Breast epithelium (tissue), 4 donors: Measurements from ENCODE around the gene CEP128. TPM values are rescaled to one million over a fixed set of nuclear protein-coding genes. Genes with fewer than 3 reads are reported as not detected.

Experiments used
- DNase-seq, 2 donors: peaks; one replicate each; pipeline ENCODE4 v3.0.0-alpha.2; 2019; ENCODE audit warnings: low spot score in 2 of 2
- H3K27ac ChIP-seq, 2 donors: fragments of 200-600 bp; sonication (generic) in 1 of 2; one replicate each; pipeline ENCODE4 v1.5.1; 2016 to 2019; ENCODE audit warnings: mild to moderate bottlenecking in 1 of 2
- H3K27me3 ChIP-seq, 2 donors: fragments of 200-600 bp; sonication (generic) in 1 of 2; one replicate each; pipeline versions ENCODE4 v1.5.1 to v1.6.0; 2017 to 2019; ENCODE audit warnings: control low read depth in 1 of 2, mild to moderate bottlenecking in 1 of 2
- H3K36me3 ChIP-seq: fragments of 200-600 bp; one replicate; pipeline ENCODE4 v1.5.1; 2019
- H3K4me1 ChIP-seq, 2 donors: fragments of 200-600 bp; sonication (generic); one replicate each; pipeline ENCODE4 v1.5.1; 2016 to 2019; ENCODE audit warnings: control low read depth in 1 of 2
- H3K4me3 ChIP-seq, 3 donors: fragments of 200-600 bp; sonication (generic); 1 replicate in 2 of 3; 2 replicates in 1 of 3; pipeline ENCODE4 v1.5.1; 2016 to 2019; ENCODE audit warnings: mild to moderate bottlenecking in 3 of 3, moderate library complexity in 2 of 3
- H3K9me3 ChIP-seq, 2 donors: fragments of 200-600 bp; sonication (generic) in 1 of 2; one replicate each; pipeline ENCODE4 v1.5.1; 2016 to 2019; ENCODE audit warnings: control low read depth in 1 of 2
- POLR2A ChIP-seq: fragments of 450-650 bp; IDR thresholded peaks from one replicate; pipeline ENCODE4 v1.6.1; 2016; ENCODE audit warnings: antibody characterized with exemption, mild to moderate bottlenecking, moderate library complexity
- POLR2AphosphoS5 ChIP-seq, 3 donors: sonication (generic); formaldehyde crosslinking; IDR thresholded peaks; one replicate each; pipeline ENCODE4 v1.6.1; 2017; ENCODE audit warnings: antibody characterized with exemption in 3 of 3
- intact Hi-C: fragments of 100-400 bp; cut with DNase I; formaldehyde crosslinking; loops from one replicate; pipeline ENCODE4 v1.15.1; 2023; ENCODE audit warnings: low total_unique reads
- total RNA-seq, 3 donors: library from RNA; depleted of rRNA; stranded (reverse); fragments of >200 nt; gene quantifications; one replicate each; pipeline ENCODE4 v1.1.0, GENCODE V29; 2016
- TF ChIP-seq, protein P1 (sequence below), 3 donors: fragments of 450-650 bp; IDR thresholded peaks; one replicate each; pipeline ENCODE4 v1.5.1; 2016 to 2017; ENCODE audit warnings: antibody characterized with exemption in 3 of 3, mild to moderate bottlenecking in 3 of 3, moderate library complexity in 3 of 3

Gene CEP128
- total RNA-seq, 3 donors from 2014 or later, result 10.2 to 16.1 (median 11.0) TPM

DNA sequence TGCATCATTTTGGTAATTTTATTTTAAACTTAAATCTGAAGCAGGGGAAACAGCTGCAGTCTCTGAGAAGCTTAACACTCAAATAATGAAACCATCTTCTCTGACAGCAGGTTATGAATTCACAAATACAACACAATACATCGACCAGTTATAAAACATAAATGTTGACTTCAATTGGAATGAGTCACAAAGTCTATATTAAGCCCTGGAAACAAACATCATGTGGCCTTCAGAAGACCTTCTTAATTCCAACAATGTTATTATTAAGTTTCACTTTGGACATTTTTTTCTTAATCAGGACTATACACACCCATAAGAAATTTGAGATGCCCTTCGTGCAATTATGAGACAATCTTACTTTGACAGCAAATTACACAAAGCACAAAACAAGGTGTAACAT, 68.9 kb downstream of the CEP128 start:
- intact Hi-C loops, result no loop called here
- Histone ChIP-seq H3K27me3 (no peaks in the 10 kb centered on the region), H3K36me3 (no peaks in the 10 kb centered on the region), H3K4me1 (no peaks in the 10 kb centered on the region), H3K27ac (no peak overlapping the region), H3K9me3 (peaks cover 8 to 16% of the 10 kb centered on the region in 2 donors), H3K4me3 (no peak overlapping the region)
- TF ChIP-seq POLR2AphosphoS5 (IDR thresholded peaks at IDR 0.05), result no peak
- no peak for TF ChIP-seq POLR2A
- TF ChIP-seq, protein P1, sequence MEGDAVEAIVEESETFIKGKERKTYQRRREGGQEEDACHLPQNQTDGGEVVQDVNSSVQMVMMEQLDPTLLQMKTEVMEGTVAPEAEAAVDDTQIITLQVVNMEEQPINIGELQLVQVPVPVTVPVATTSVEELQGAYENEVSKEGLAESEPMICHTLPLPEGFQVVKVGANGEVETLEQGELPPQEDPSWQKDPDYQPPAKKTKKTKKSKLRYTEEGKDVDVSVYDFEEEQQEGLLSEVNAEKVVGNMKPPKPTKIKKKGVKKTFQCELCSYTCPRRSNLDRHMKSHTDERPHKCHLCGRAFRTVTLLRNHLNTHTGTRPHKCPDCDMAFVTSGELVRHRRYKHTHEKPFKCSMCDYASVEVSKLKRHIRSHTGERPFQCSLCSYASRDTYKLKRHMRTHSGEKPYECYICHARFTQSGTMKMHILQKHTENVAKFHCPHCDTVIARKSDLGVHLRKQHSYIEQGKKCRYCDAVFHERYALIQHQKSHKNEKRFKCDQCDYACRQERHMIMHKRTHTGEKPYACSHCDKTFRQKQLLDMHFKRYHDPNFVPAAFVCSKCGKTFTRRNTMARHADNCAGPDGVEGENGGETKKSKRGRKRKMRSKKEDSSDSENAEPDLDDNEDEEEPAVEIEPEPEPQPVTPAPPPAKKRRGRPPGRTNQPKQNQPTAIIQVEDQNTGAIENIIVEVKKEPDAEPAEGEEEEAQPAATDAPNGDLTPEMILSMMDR (IDR thresholded peaks at IDR 0.05), result no peak
- no peak for DNase-seq

DNA sequence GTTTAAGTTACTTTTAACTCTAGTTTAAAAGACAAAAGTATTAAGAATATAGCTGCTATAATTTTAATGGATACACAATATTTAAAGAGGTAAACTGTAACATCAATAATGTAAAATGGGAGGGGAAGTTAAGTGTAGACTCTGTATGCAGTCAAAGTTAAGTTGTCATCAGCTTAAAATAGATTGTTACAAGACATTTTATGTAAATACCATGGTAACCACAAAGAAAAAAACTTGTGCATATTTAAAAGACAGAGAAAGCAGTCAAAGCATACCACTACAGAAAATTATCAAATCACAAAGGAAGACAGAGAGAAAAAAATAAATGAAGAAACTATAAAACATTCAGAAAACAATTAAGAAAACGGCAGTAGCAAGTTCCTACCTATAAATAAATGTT, 73.3 kb downstream of the CEP128 start:
- TF ChIP-seq POLR2A (no peak), POLR2AphosphoS5 (IDR thresholded peaks at IDR 0.05) (no peak)
- TF ChIP-seq, protein P1 (IDR thresholded peaks at IDR 0.05), result no peak
- intact Hi-C loops, result no loop called here
- no peaks in the 10 kb centered on the region for H3K36me3 ChIP-seq
- no peak overlapping the region for H3K4me3 ChIP-seq
- H3K4me1 ChIP-seq, result no peaks in the 10 kb centered on the region
- H3K27ac ChIP-seq, result no peak overlapping the region
- H3K9me3 ChIP-seq, result peaks cover 11 to 26% of the 10 kb centered on the region in 2 donors
- no peaks in the 10 kb centered on the region for H3K27me3 ChIP-seq
- DNase-seq, result no peak

DNA sequence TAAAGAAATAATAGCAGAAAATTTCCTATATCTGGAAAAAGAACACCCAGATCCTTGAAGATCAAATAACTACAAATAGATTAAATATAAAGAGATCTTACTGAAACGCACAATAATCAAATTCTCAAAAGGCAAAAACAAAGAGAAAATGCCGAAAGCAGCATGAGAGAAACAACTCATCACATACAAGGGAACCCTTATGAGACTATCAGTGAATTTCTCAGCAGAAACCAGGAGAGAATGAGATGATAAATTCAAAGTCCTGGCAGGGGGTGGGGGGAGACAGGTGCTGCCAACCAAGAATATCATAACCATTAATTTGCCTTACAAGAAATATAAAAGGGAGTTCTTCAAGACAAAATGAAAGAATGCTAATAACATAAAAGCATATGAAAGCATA, 73.7 kb downstream of the CEP128 start:
- Histone ChIP-seq H3K36me3 (no peaks in the 10 kb centered on the region), H3K27me3 (no peaks in the 10 kb centered on the region), H3K27ac (no peak overlapping the region), H3K9me3 (peaks cover 11 to 26% of the 10 kb centered on the region in 2 donors), H3K4me1 (no peaks in the 10 kb centered on the region), H3K4me3 (no peak overlapping the region)
- TF ChIP-seq POLR2AphosphoS5 (IDR thresholded peaks at IDR 0.05), result no peak
- TF ChIP-seq POLR2A, result no peak
- TF ChIP-seq, protein P1 (IDR thresholded peaks at IDR 0.05), result no peak
- intact Hi-C loops, result no loop called here
- DNase-seq, result no peak

DNA sequence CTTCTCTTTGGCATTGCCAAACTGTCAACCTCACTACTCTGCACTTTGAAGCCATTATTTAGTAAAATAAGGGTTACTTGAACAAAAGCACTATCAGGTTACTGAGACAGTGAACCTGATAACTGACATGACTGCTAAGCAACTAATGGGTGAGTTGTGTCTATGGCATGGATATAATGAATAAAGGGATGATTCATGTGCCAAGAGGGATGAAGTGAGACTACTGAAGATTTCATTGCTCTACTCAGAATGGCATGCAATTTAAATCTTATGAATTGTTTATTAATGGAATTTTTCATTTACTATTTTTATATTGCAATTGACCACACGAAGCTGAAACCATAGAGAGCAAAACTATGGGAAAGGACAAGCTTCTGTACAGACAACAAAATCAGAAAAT, 74.4 kb downstream of the CEP128 start:
- peaks cover 11 to 26% of the 10 kb centered on the region in 2 donors for H3K9me3 ChIP-seq
- TF ChIP-seq POLR2A, result no peak
- TF ChIP-seq POLR2AphosphoS5 (IDR thresholded peaks at IDR 0.05), result no peak
- TF ChIP-seq, protein P1 (IDR thresholded peaks at IDR 0.05), result no peak
- intact Hi-C loops, result no loop called here

DNA sequence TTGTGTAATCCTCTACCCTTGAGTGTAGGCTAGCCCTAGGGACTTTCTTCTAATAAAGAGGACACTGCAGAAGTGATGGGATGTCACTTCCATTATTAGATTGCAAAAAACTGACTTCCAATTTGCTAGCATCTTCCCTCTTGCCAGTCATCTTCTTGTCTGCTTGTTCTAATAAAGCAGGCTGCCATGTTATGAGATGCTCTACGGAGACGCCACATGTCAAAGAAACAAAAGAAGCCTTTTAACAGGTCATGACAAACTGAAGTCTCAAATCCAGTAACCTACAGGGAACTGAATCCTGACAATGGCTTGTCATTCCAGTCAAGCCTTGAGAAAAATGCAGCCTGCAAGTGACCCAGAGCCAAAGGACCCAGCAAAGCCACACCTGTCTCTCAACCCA, 76.0 kb downstream of the CEP128 start:
- intact Hi-C loops, result no loop called here
- Histone ChIP-seq H3K4me3 (no peak overlapping the region), H3K27me3 (no peaks in the 10 kb centered on the region), H3K9me3 (peaks cover 11 to 26% of the 10 kb centered on the region in 2 donors), H3K27ac (no peak overlapping the region), H3K4me1 (no peaks in the 10 kb centered on the region), H3K36me3 (no peaks in the 10 kb centered on the region)
- TF ChIP-seq POLR2AphosphoS5 (IDR thresholded peaks at IDR 0.05), result no peak
- TF ChIP-seq, protein P1 (IDR thresholded peaks at IDR 0.05), result no peak
- TF ChIP-seq POLR2A, result no peak
- DNase-seq, result no peak

More for the DNA sequence above, 74.4 kb downstream of the CEP128 start:
- H3K27me3 ChIP-seq, result no peaks in the 10 kb centered on the region
- no peaks in the 10 kb centered on the region for H3K36me3 ChIP-seq
- DNase-seq, result no peak
- no peak overlapping the region for H3K4me3 ChIP-seq
- no peak overlapping the region for H3K27ac ChIP-seq
- H3K4me1 ChIP-seq, result no peaks in the 10 kb centered on the region
